ENCODE results near the gene RPS21. TPM values are rescaled to one million over a fixed set of nuclear protein-coding genes. Genes with fewer than 3 reads are reported as not detected.

The RPS21 gene
- total and polyA plus RNA-seq, 12 donors, result 438 to 4,794 (median 1,602) TPM

DNA sequence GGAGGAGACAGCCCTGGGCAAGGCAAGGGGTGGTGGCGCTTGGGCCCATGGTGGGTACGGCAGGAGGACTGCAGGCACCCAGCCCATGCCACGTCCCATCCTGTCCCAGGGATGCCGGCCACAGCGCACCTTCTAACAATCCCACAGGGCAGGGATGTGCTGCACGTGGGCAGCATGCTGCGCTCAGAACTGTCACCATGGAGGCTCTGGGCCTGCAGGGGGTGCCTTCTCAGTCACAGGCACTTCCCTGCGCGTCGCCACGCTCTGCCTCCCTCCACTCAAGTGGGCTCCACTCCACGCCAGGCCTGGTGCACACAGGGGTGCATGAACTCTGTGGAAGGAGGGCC lies 17.8 kb downstream of the RPS21 start:
- intact Hi-C loops (cut with DNase I), result no loop called here
- Histone ChIP-seq H3K27ac (no peak overlapping the region), H3K27me3 (no peaks in the 10 kb centered on the region), H3K36me3 (replicated peaks in 1 of 2) (no peaks in the 10 kb centered on the region), H3K4me1 (replicated peaks in 1 of 2) (peaks cover 18 to 23% of the 10 kb centered on the region in 2 donors), H3K9me3 (replicated peaks in 1 of 3) (no peaks in the 10 kb centered on the region), H3K4me3 (no peak overlapping the region)
- DNase-seq, result no peak
- no peak for TF ChIP-seq CTCF (IDR thresholded peaks at IDR 0.05)
- no peak for TF ChIP-seq POLR2A (IDR thresholded peaks at IDR 0.05)
- 97 to 100% (median 98%) methylated on average over 3 to 12 of the region's 12 CpGs for WGBS, 4 donors

DNA sequence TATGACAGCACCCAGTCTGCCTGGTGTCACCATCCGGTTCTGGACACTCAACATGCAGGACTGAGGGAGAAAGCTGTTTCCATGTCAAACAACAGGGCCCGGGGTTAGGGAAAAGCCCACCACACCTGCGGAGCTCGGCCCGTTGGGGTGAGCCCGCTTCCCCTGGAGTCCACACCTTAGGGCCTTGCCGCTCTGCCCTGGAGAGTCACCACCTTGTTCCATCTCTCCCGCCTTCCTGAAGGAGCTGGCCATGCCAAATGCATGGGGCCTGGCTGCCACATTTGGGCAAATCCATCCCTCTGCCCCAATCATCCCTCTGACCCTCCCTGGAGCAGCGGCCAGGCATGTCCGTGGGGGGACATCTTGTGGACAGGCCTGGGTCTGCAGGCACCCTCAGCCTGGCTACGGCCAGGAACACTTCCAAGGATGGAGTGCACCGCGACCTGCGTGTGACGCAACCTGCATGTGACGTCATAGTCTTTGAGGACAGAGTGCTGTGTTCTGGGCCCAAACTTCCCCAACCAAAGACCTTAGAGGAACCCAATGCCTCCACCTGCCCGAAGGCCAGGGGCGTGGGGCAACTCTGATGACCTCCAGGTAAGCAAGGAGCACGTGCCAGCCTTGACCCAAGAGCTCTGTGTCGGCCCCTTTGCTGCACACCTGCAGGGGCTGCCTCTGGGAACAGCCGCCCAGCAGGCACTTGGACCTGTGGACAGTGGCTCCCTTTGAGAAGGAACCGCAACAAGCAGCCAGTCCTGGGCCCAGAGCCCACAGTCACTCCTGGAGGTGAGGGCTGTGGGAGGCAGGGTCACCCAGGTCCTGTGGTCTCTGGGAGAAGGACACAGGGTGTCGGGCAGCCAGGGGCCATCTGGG lies 18.4 kb downstream of the RPS21 start:
- Histone ChIP-seq H3K4me3 (no peak overlapping the region), H3K27ac (no peak overlapping the region), H3K4me1 (replicated peaks in 1 of 2) (peaks cover 24 to 29% of the 10 kb centered on the region in 2 donors), H3K27me3 (no peaks in the 10 kb centered on the region), H3K36me3 (replicated peaks in 1 of 2) (no peaks in the 10 kb centered on the region), H3K9me3 (replicated peaks in 1 of 3) (no peaks in the 10 kb centered on the region)
- no peak for TF ChIP-seq POLR2A (IDR thresholded peaks at IDR 0.05)
- TF ChIP-seq CTCF (IDR thresholded peaks at IDR 0.05), result peak in 5 of 6 experiments; percentile 50 to 69 (median 59)
- WGBS, 4 donors, result 62 to 97% (median 66%) methylated on average over 8 to 23 of the region's 23 CpGs
- intact Hi-C loops (cut with DNase I), result no loop called here
- peak; percentile 49 to 84 (median 67) for DNase-seq

- intact Hi-C loops (cut with DNase I), result no loop called here
Measured at GRCh38 chr20:62405981-62406513, 19.1 kb downstream of the RPS21 start.

More at GRCh38 chr20:62405981-62406513, 19.1 kb downstream of the RPS21 start:
- Histone ChIP-seq H3K4me3 (peak overlapping the region in 2 of 4 donors; percentile 48 to 90), H3K36me3 (replicated peaks in 1 of 2) (no peaks in the 10 kb centered on the region), H3K27ac (no peak overlapping the region), H3K4me1 (replicated peaks in 1 of 2) (peaks cover 26 to 31% of the 10 kb centered on the region in 2 donors), H3K9me3 (replicated peaks in 1 of 3) (no peaks in the 10 kb centered on the region), H3K27me3 (no peaks in the 10 kb centered on the region)
- TF ChIP-seq POLR2A (IDR thresholded peaks at IDR 0.05), result no peak
- TF ChIP-seq CTCF (IDR thresholded peaks at IDR 0.05), result no peak
- DNase-seq, result no peak
- 51 to 68% (median 65%) methylated on average over 10 of the region's 10 CpGs for WGBS, 4 donors

All from adrenal gland (tissue), 12 donors.